SU-DHL-6 (cell line): ENCODE results near the gene PBX1.

Source experiments
- H2AFZ ChIP-seq: fragments of 200-600 bp; sonication (generic); 2 replicates; pipeline ENCODE4 v1.6.1; 2014; ENCODE audit warnings: low read depth, mild to moderate bottlenecking, moderate library complexity, mixed read lengths, antibody characterized with exemption, low read length; ENCODE audit not compliant: severe bottlenecking
- H3F3A ChIP-seq: fragments of 200-600 bp; shearing (Covaris generic); 2 replicates; pipeline ENCODE4 v1.6.0; 2016; ENCODE audit warnings: antibody characterized with exemption, mild to moderate bottlenecking; ENCODE audit not compliant: insufficient read depth
- H3K27ac ChIP-seq: fragments of 200-600 bp; sonication (generic); 2 replicates; pipeline ENCODE4 v1.5.1; 2016; ENCODE audit warnings: low read depth, mild to moderate bottlenecking, low read length, moderate library complexity, mixed read lengths
- H3K27me3 ChIP-seq: fragments of 200-600 bp; sonication (generic), shearing (Covaris generic); 2 replicates; pipeline ENCODE4 v1.6.0; 2014; ENCODE audit warnings: mild to moderate bottlenecking, low read length
- H3K36me3 ChIP-seq: fragments of 200-600 bp; sonication (generic); 2 replicates; pipeline ENCODE4 v1.6.1; 2014; ENCODE audit warnings: mild to moderate bottlenecking, low read length, mixed read lengths
- H3K4me2 ChIP-seq: fragments of 300-600, 200-600 bp; shearing (Covaris generic), sonication (generic); 2 replicates; pipeline ENCODE4 v1.6.0; 2014; ENCODE audit warnings: low read length, low read depth, mild to moderate bottlenecking; ENCODE audit not compliant: poor library complexity, severe bottlenecking
- H3K4me3 ChIP-seq: fragments of 200-600 bp; sonication (generic); 2 replicates; pipeline ENCODE4 v1.5.1; 2014; ENCODE audit warnings: antibody characterized with exemption, low read length, mild to moderate bottlenecking, mixed read lengths; ENCODE audit not compliant: insufficient read depth, poor library complexity, severe bottlenecking
- H3K79me2 ChIP-seq: fragments of 200-600 bp; sonication (generic); 2 replicates; pipeline ENCODE4 v1.6.1; 2014; ENCODE audit warnings: mild to moderate bottlenecking, low read length, moderate library complexity; ENCODE audit not compliant: insufficient read depth
- H3K9ac ChIP-seq: fragments of 200-600 bp; sonication (generic); 2 replicates; pipeline ENCODE4 v1.7.0; 2014; ENCODE audit warnings: mild to moderate bottlenecking, low read length
- H3K9me2 ChIP-seq: fragments of 200-600 bp; sonication (generic); replicated peaks from 2 replicates; pipeline ENCODE4 v1.6.1; 2014; ENCODE audit warnings: low read length; ENCODE audit not compliant: insufficient read depth
- H3K9me3 ChIP-seq: fragments of 200-600 bp; sonication (generic); 2 replicates; pipeline ENCODE4 v1.6.1; 2014; ENCODE audit warnings: low read length, mixed read lengths; ENCODE audit not compliant: insufficient read depth
- H4K20me1 ChIP-seq: fragments of 200-600 bp; sonication (generic); 2 replicates; pipeline ENCODE4 v1.6.1; 2014; ENCODE audit warnings: low read depth, mild to moderate bottlenecking, antibody characterized with exemption, low read length, moderate library complexity, mixed read lengths
- CTCF ChIP-seq: fragments of 200-600 bp; sonication (generic); IDR thresholded peaks from one replicate; pipeline ENCODE4 v1.5.1; 2017; ENCODE audit warnings: antibody characterized with exemption, mild to moderate bottlenecking, low read length, moderate library complexity; ENCODE audit not compliant: insufficient read depth, poor library complexity, severe bottlenecking
- EZH2phosphoT487 ChIP-seq: fragments of 200-600 bp; sonication (generic), shearing (Covaris generic); conservative IDR thresholded peaks from 2 replicates; pipeline ENCODE4 v1.6.1; 2018; ENCODE audit warnings: mild to moderate bottlenecking, antibody characterized with exemption, low read length, moderate library complexity, mixed read lengths

PBX1 gene

GRCh38 chr1:164576291-164577271 is 17.6 kb downstream of the PBX1 start:
- Histone ChIP-seq H3K79me2 (no peaks in the 10 kb centered on the region), H3K4me3 (no peak overlapping the region), H3K9ac (no peak overlapping the region)

GRCh38 chr1:164577291-164577690 is 18.3 kb downstream of the PBX1 start:
- no peak overlapping the region for H3K4me3 ChIP-seq
- H3K27ac ChIP-seq: no peak overlapping the region
- H3F3A ChIP-seq: no peaks in the 10 kb centered on the region
- no peaks in the 10 kb centered on the region for H3K36me3 ChIP-seq
- H3K9ac ChIP-seq: no peak overlapping the region
- no peaks in the 10 kb centered on the region for H3K9me3 ChIP-seq
- no peak overlapping the region for H3K4me2 ChIP-seq
- H4K20me1 ChIP-seq: no peaks in the 10 kb centered on the region
- H3K79me2 ChIP-seq: no peaks in the 10 kb centered on the region
- H2AFZ ChIP-seq: no peak overlapping the region
- no peaks in the 10 kb centered on the region for H3K27me3 ChIP-seq
- TF ChIP-seq EZH2phosphoT487 (no peak), CTCF (no peak)
- no peaks in the 10 kb centered on the region; the same call in 1 of the 2 replicates for H3K9me2 ChIP-seq

More at GRCh38 chr1:164576291-164577271, 17.6 kb downstream of the PBX1 start:
- no peak overlapping the region for H3K4me2 ChIP-seq
- no peaks in the 10 kb centered on the region for H4K20me1 ChIP-seq
- no peaks in the 10 kb centered on the region for H3K36me3 ChIP-seq
- H3K9me2 ChIP-seq: no peaks in the 10 kb centered on the region; the same call in 1 of the 2 replicates
- no peak for TF ChIP-seq EZH2phosphoT487
- no peak for TF ChIP-seq CTCF
- H3K27me3 ChIP-seq: no peaks in the 10 kb centered on the region
- H3F3A ChIP-seq: no peaks in the 10 kb centered on the region
- no peak overlapping the region for H3K27ac ChIP-seq
- no peaks in the 10 kb centered on the region for H3K9me3 ChIP-seq
- H2AFZ ChIP-seq: no peak overlapping the region

- no peak overlapping the region for H3K4me2 ChIP-seq
These were observed 19.7 kb downstream of the PBX1 start for GRCh38 chr1:164578479-164579200.

More at GRCh38 chr1:164578479-164579200, 19.7 kb downstream of the PBX1 start:
- Histone ChIP-seq H3K27me3 (no peaks in the 10 kb centered on the region), H3K79me2 (no peaks in the 10 kb centered on the region), H4K20me1 (no peaks in the 10 kb centered on the region), H3F3A (no peaks in the 10 kb centered on the region), H3K27ac (no peak overlapping the region), H3K36me3 (no peaks in the 10 kb centered on the region), H3K9me2 (no peaks in the 10 kb centered on the region), H2AFZ (no peak overlapping the region), H3K9me3 (no peaks in the 10 kb centered on the region), H3K4me3 (no peak overlapping the region), H3K9ac (no peak overlapping the region)
- TF ChIP-seq EZH2phosphoT487: no peak
- no peak for TF ChIP-seq CTCF
